EL (cell line): ENCODE data around the gene CNPY4.
A peak's percentile ranks its signal among the peaks of the same experiment; 100 is the strongest.

Source experiments
- DNase-seq: peaks from one replicate; pipeline ENCODE4 v3.0.0-alpha.2; 2016

CNPY4 gene, protein sequence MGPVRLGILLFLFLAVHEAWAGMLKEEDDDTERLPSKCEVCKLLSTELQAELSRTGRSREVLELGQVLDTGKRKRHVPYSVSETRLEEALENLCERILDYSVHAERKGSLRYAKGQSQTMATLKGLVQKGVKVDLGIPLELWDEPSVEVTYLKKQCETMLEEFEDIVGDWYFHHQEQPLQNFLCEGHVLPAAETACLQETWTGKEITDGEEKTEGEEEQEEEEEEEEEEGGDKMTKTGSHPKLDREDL

DNA sequence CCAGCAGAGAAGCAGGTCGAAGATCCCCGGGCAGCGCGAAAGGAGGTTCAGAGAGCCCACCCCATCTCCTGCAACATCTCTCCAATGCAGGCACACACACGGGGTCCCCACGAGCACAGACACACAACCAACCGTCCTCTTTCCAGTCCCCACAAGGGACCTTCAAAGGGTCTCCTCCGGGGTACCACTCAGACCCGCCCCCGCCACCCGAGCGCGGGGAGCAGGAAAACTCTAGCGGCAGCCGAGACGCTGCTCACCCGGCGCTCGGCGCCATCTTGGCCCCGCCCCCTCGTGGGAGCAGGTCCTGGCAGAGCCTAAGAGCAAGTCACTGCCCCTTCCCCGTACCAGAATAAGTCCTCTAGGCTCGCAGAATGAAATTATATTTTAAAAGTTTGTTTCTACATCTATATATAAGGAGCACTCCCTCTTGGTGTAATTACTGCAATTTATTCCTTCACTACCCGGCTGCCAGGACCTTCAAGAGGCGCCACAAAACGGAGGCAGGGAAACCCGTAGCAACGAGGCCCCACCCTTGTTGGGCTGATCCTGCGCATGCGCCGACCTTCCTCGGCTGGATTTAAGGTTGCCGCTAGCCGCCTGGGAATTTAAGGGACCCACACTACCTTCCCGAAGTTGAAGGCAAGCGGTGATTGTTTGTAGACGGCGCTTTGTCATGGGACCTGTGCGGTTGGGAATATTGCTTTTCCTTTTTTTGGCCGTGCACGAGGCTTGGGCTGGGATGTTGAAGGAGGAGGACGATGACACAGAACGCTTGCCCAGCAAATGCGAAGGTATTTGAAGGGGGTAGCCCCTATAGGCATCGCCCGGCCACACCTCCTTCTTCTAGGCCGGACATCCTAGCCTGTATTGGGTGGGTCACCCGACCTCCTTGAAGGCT lies at the start of gene CNPY4, which contains the start of gene TAF6:
CNPY4 (plus strand) TSS at position 563 of the 898 bp plus-strand sequence; CDS start at position 674, 111 bp downstream.
TAF6 (minus strand) TSS at position 287 of the 898 bp plus-strand sequence. CDS start 5,149 bp downstream, outside the sequence.
- peak; percentile 94 for DNase-seq

- no peak for DNase-seq
These were observed 49.4 kb upstream of the CNPY4 start for GRCh38 chr7:100069991-100070390.

- no peak for DNase-seq
These were observed 48.3 kb upstream of the CNPY4 start for GRCh38 chr7:100071018-100071723.

DNA sequence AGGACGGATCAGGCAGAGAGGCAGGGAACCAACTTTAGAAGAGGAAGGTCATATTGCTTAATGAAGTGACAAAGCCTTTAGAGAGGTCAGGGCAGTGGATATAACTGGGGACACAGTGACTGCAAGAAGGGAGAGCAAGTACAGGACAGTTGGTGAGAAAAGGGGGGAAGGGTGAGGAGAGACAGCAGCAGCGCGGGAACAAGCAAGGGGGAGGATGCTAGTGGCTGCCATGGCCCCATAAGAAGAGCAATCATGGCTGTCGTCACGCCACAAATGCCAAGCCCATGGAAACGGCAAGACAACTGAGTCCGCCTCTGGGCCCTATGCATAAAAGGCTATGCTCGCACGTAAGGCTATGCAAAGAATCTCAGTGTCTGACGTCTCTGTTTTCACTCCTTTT lies 47.0 kb upstream of the CNPY4 start:
- no peak for DNase-seq

DNA sequence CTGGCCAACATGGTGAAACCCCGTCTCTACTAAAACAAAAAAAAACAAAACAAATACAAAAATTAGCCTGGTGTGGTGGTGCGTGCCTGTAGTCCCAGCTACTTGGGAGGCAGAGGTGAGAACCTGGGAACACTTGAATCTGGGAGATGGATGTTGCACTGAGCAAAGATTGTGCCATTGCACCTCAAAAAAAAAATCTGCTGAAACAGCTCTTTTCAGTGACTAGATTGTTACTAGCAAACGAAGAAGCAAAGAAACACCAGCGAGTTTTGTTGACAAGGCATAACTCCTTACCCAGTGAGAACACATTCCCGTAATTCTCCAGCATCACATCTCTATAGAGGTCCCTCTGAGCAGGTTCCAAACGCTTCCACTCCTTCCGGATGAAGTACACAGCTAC lies 44.6 kb upstream of the CNPY4 start:
- no peak for DNase-seq

DNA sequence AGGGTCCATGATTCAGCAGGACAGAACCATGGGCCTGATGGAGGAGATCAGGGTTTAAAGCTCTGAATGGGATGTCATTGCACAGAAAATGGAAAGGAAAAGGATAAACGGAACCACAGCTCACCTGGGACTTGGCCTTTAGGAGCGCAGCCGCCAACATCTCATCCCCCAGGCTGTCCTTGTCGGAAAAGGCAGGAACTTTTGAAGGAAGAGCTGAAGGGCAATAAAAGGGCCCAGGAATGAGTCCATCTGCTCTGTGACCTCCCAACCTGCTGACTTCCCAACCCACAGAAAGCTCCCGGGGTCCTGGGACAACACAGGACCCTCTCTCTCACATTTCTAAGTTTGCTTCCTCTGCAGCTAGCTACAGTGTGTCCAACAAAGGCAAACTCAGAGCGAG lies 44.0 kb upstream of the CNPY4 start:
- no peak for DNase-seq

DNA sequence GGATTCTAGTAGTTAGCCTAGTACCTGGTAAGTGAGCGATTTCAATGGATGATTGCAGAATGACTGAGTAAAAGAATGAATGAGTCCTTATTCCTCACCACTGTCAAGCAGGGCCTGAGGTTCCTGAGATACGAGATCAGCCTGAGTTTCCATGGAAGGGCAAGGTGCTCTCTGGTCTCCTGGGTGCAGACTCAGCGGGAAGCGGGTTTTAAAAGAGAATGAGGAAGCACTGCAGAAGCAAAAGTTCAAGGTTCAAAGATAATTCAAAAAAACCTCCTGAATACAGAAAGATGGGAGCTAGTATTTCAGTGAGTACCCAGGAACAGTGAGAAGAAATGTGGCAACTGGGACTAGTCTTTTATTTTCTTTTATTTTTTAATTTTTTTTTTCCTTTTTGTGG lies 42.2 kb upstream of the CNPY4 start:
- no peak for DNase-seq

GRCh38 chr7:100079024-100079560 lies 40.3 kb upstream of the CNPY4 start:
- no peak for DNase-seq

GRCh38 chr7:100080907-100081534 lies 38.4 kb upstream of the CNPY4 start:
- no peak for DNase-seq

GRCh38 chr7:100081535-100082102 lies 37.8 kb upstream of the CNPY4 start, which contains the start of gene ZNF3:
Gene ZNF3, minus strand, starts transcription at chr7:100081723. Its CDS starts 4,366 bp downstream, at chr7:100077357.
- peak; percentile 99 for DNase-seq

DNA sequence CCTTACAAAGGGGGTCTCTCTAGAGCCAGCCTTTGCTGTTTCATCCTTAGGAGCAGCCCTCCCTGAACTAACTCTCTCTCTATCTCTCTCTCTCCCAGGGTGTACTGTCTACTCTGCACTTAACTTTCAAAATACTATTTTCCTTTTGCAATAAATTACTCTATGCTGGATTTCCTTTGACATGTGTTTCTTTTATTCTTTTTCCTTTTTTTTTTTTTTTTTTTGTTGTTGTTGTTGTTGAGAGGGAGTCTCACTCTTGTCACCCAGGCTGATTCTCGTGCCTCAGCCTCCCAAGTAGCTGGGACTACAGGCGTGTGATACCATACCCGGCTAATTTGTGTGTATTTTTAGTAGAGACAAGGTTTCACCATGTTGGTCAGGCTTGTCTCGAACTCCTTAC lies 36.5 kb upstream of the CNPY4 start:
- DNase-seq = no peak

DNA sequence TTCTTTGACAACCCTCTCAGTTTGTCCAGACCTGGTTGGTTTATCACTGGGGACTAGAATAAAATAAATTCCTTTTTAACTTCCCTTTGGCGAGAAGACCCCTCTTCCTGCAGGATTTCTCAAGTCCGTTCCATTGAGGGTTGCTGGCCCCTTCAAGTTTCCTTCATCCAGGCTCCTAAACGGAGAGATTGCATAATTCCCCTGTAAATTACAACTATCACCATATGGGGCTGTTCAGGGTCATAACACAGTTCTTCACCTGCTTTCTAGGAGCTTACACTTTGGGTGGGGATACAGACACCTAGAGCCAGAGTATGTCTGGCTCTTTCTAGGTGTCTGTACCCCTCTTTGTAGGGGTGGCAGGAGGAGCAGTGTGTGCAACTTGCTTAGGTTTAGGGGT lies 33.9 kb upstream of the CNPY4 start:
- no peak for DNase-seq

DNA sequence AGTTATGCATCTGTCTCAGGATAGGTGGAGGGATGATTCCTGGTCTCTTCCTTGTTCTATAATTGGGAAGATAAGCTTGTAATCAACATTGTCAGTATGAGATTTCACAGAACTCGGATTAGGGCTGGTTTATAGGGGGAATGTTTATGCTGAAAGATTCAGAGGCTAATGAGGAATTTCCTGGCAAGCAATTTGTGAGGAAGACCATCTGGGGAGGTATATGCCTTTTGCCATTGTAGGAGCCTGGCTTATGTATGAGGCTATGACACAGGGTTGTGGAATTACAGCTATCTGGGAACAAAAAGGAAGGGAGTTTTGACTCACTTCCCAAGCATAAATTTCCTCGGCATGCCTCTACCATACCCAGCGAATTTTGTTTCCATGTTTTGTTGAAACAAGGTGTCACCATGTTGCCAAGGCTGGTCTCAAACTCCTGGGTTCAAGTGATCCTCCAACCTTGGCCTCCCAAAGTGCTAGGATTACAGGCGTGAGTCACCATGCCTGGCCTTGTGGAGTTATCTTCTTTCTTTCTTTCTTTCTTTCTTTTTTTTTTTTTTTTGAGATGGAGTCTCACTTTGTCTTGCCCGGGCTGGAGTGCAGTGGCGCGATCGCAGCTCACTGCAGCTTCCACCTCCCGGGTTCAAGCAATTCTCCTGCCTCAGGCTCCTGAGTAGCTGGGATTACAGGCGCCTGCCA lies 32.2 kb upstream of the CNPY4 start:
- peak; percentile 98 for DNase-seq

GRCh38 chr7:100088095-100088620 lies 31.3 kb upstream of the CNPY4 start:
- no peak for DNase-seq

- peak; percentile 72 for DNase-seq
These were observed 30.6 kb upstream of the CNPY4 start, which contains the start of gene COPS6 for GRCh38 chr7:100088621-100089457. Gene COPS6, plus strand, starts transcription at chr7:100088969. Its CDS starts 22 bp downstream, at chr7:100088991.

- peak; percentile 53 for DNase-seq
These were observed 29.8 kb upstream of the CNPY4 start for GRCh38 chr7:100089458-100090196.

- DNase-seq = peak; percentile 22
These were observed 28.7 kb upstream of the CNPY4 start for GRCh38 chr7:100090527-100091410.
